Testis (tissue), 3 donors: ENCODE measurements around the gene CCL24. TPM values are rescaled to one million over a fixed set of nuclear protein-coding genes. Genes with fewer than 3 reads are reported as not detected.
"Not testable (repeated sequence)": the region's sequence is repeated elsewhere in the genome, so short reads cannot be mapped to it uniquely, and the experiment has no call there.

Experiments
- DNase-seq: peaks from one replicate; pipeline ENCODE4 v3.0.0-alpha.2; 2019
- H3K27ac ChIP-seq, 2 donors: fragments of 200-600 bp; sonication (generic); one replicate each; pipeline ENCODE4 v1.5.1; 2019
- H3K27me3 ChIP-seq: fragments of 200-600 bp; sonication (generic); one replicate; pipeline ENCODE4 v1.5.1; 2019
- H3K36me3 ChIP-seq: fragments of 200-600 bp; sonication (generic); one replicate; pipeline ENCODE4 v1.5.1; 2017; ENCODE audit warnings: low read depth; ENCODE audit errors: missing control alignments
- H3K4me1 ChIP-seq: fragments of 200-600 bp; sonication (generic); one replicate; pipeline ENCODE4 v1.5.1; 2019
- H3K4me3 ChIP-seq, 2 donors: fragments of 200-600 bp; sonication (generic); one replicate each; pipeline ENCODE4 v1.5.1; 2017 to 2019
- H3K9me3 ChIP-seq: fragments of 200-600 bp; sonication (generic); one replicate; pipeline ENCODE4 v1.5.1; 2017
- POLR2A ChIP-seq: fragments of 450-650 bp; IDR thresholded peaks from one replicate; pipeline ENCODE4 v1.6.1; 2017; ENCODE audit warnings: antibody characterized with exemption, mild to moderate bottlenecking, moderate library complexity
- WGBS, 2 donors: methylation state at CpG; one replicate each; pipeline ENCODE4 v1.1.5; 2018; 5-methylcytosine and 5-hydroxymethylcytosine counted together
- intact Hi-C: fragments of 100-400 bp; cut with DNase I; formaldehyde crosslinking; loops from one replicate; pipeline ENCODE4 v1.15.1; 2023; ENCODE audit warnings: low total_unique reads
- polyA plus RNA-seq: library from polyadenylated mRNA; stranded (reverse); fragments of 350-450 nt; fragmentation: Illumina TruSeq; extraction: RNeasy Lipid Tissue Mini Kit (QIAGEN cat#74804); gene quantifications from one replicate; pipeline ENCODE4 v1.2.3, GENCODE V29; 2014; ENCODE audit warnings: low read depth, low replicate concordance; ENCODE audit not compliant: insufficient read depth
- total RNA-seq, 2 donors: library from RNA; depleted of rRNA; stranded (reverse); fragments of >200 nt; gene quantifications; one replicate each; pipeline ENCODE4 v1.2.3, GENCODE V29; 2016
- TF ChIP-seq, protein P1 (sequence below), 3 experiments: fragments of 450-650 bp in 2 of 3; fragments of 200-600 bp in 1 of 3; sonication (generic) in 1 of 3; IDR thresholded peaks; one replicate each; pipeline ENCODE4 v1.5.1; 2016 to 2019; ENCODE audit warnings: antibody characterized with exemption in 3 of 3, mild to moderate bottlenecking in 2 of 3, moderate library complexity in 1 of 3

The CCL24 gene
- total and polyA plus RNA-seq, 3 donors from 2014 or later, result 1.1 TPM; not detected in 2

DNA sequence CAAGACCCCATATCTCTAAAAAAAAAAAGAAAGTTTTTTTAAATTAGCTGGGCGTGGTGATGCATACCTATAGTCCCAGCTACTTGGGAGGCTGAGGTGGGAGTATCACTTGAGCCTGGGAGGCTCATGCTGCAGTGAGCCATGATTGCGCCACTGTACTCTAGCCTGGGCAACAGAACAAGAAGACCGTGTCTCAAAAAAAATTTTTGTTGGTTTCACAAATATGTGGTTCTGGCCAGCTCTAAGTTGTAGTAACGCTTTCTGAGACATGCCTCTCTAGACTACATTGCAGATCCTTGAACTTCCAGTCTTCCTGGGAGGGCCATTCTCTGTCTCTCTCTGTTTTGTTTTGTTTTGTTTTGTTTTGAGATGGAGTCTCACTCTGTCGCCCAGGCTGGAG lies 40.6 kb upstream of the CCL24 start:
- H3K9me3 ChIP-seq, result no peaks in the 10 kb centered on the region
- H3K27me3 ChIP-seq, result no peaks in the 10 kb centered on the region
- H3K4me1 ChIP-seq, result no peaks in the 10 kb centered on the region
- 73 to 74% methylated on average over 5 of the region's 5 CpGs for WGBS, 2 donors
- intact Hi-C loops, result no loop called here
- DNase-seq, result no peak
- TF ChIP-seq POLR2A, result no peak
- TF ChIP-seq, protein P1, sequence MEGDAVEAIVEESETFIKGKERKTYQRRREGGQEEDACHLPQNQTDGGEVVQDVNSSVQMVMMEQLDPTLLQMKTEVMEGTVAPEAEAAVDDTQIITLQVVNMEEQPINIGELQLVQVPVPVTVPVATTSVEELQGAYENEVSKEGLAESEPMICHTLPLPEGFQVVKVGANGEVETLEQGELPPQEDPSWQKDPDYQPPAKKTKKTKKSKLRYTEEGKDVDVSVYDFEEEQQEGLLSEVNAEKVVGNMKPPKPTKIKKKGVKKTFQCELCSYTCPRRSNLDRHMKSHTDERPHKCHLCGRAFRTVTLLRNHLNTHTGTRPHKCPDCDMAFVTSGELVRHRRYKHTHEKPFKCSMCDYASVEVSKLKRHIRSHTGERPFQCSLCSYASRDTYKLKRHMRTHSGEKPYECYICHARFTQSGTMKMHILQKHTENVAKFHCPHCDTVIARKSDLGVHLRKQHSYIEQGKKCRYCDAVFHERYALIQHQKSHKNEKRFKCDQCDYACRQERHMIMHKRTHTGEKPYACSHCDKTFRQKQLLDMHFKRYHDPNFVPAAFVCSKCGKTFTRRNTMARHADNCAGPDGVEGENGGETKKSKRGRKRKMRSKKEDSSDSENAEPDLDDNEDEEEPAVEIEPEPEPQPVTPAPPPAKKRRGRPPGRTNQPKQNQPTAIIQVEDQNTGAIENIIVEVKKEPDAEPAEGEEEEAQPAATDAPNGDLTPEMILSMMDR (IDR thresholded peaks at IDR 0.05), result no peak
- H3K27ac ChIP-seq, result no peak overlapping the region
- no peaks in the 10 kb centered on the region for H3K36me3 ChIP-seq
- H3K4me3 ChIP-seq, result no peak overlapping the region

DNA sequence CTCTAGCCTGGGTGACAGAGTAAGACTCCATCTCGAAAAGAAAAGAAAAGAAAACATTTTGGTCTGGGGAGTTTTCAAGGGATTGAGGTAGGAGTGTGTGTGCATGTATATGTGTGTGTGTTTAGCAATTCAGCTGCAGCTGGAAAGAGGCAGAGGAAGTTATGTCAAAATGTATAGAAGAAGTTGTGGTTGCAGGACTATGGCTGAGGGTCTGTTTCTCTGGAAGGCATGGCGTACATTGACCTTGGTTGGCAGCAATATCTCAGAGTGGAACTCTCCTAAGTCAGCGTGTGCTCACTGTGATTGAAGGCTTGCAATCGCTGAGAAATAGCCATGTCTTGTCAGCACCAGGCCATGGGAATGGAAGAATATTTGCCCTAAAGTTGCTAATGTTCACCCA lies 36.6 kb upstream of the CCL24 start:
- no peak for TF ChIP-seq POLR2A
- TF ChIP-seq, protein P1 (IDR thresholded peaks at IDR 0.05), result no peak
- H3K27ac ChIP-seq, result no peak overlapping the region
- no peaks in the 10 kb centered on the region for H3K4me1 ChIP-seq
- H3K9me3 ChIP-seq, result no peaks in the 10 kb centered on the region
- DNase-seq, result no peak
- H3K36me3 ChIP-seq, result no peaks in the 10 kb centered on the region
- WGBS, 2 donors, result 61 to 66% methylated on average over 4 of the region's 4 CpGs
- no peaks in the 10 kb centered on the region for H3K27me3 ChIP-seq
- intact Hi-C loops, result no loop called here
- no peak overlapping the region for H3K4me3 ChIP-seq

DNA sequence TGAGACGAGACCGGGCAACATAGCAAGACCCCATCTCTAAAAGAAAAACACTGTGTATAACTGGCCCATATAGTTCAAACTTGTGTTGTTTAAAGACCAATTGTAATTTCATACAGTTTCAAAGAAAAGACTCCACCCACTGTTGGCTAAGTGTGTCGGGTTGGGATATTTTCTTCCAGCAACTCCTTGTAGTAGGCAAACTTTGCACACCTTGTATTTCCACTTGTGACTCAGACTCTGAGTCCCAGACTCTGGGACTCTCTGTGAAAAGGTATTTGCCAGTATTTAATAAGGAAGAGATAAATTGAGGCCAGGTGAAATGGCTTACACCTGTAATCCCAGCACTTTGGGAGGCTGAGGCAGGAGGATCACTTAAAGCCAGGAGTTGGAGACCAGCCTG lies 36.0 kb upstream of the CCL24 start:
- H3K27ac ChIP-seq, result no peak overlapping the region
- WGBS, 2 donors, result 68 to 85% methylated on average over 3 of the region's 3 CpGs
- H3K9me3 ChIP-seq, result no peaks in the 10 kb centered on the region
- no peaks in the 10 kb centered on the region for H3K27me3 ChIP-seq
- H3K36me3 ChIP-seq, result no peaks in the 10 kb centered on the region
- H3K4me1 ChIP-seq, result no peaks in the 10 kb centered on the region
- no peak overlapping the region for H3K4me3 ChIP-seq
- intact Hi-C loops, result no loop called here
- DNase-seq, result no peak
- TF ChIP-seq, protein P1 (IDR thresholded peaks at IDR 0.05), result no peak
- TF ChIP-seq POLR2A, result no peak

DNA sequence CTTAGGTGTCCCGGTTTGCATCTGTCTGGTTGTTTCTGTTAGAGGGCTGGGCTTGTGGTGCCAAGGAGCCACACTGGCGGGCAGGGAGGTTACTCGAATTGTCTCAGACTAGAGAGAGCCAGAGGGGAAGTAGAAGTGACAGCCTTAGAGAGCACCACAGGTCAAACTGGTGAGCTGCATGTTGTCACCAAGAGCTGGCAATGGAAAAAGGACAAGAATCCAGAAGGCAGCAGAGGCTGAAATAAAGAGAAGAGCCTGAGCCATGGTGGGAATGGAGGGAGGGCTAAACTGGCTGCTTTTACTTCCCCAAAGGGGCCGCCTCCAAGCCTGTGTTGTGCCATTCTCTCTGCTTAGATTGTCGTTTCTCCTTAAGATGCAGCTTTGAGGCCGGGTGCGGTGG lies 34.1 kb upstream of the CCL24 start:
- DNase-seq, result no peak
- no peaks in the 10 kb centered on the region for H3K27me3 ChIP-seq
- TF ChIP-seq, protein P1 (IDR thresholded peaks at IDR 0.05), result no peak
- TF ChIP-seq POLR2A, result no peak
- H3K9me3 ChIP-seq, result no peaks in the 10 kb centered on the region
- H3K4me3 ChIP-seq, result no peak overlapping the region
- peaks cover 5% of the 10 kb centered on the region for H3K4me1 ChIP-seq
- no peaks in the 10 kb centered on the region for H3K36me3 ChIP-seq
- 85 to 89% methylated on average over 7 of the region's 7 CpGs for WGBS, 2 donors
- H3K27ac ChIP-seq, result no peak overlapping the region
- intact Hi-C loops, result no loop called here

DNA sequence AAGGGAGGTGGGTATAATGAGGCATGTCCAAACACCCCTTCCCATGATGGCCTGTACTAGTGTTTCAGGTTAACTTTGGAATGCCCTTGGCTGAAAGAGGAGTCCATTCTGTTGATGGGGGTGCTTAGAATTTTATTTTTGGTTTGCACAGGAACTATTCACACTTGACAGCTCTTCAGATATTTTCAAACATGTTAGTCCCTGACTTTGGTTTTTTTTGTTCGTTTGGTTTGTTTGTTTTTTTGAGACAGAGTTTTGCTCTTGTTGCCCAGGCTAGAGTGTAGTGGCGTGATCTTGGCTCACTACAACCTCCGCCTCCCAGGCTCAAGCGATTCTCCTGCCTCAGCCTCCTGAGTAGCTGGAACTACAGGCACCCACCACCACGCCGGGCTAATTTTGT lies 31.5 kb upstream of the CCL24 start:
- H3K27ac ChIP-seq, H3K4me3 ChIP-seq, H3K36me3 ChIP-seq, H3K9me3 ChIP-seq, DNase-seq, H3K27me3 ChIP-seq, intact Hi-C loops: not testable (repeated sequence)
- H3K4me1 ChIP-seq, result peaks cover 12% of the 10 kb centered on the region
- 83 to 93% methylated on average over 6 of the region's 6 CpGs for WGBS, 2 donors
